DND-41 (cell line): ENCODE measurements around the gene DIDO1.

Source experiments
- CTCF ChIP-seq: IDR thresholded peaks from 2 replicates; pipeline ENCODE4 v1.5.1; 2012; ENCODE audit warnings: borderline replicate concordance, low read length, moderate library complexity, mild to moderate bottlenecking; ENCODE audit not compliant: poor library complexity, severe bottlenecking; ENCODE audit errors: extremely low read depth
- EZH2 ChIP-seq: IDR thresholded peaks from 3 replicates; pipeline ENCODE4 v1.6.1; 2012; ENCODE audit warnings: borderline replicate concordance, low read depth, mild to moderate bottlenecking, moderate library complexity, low read length, inconsistent platforms; ENCODE audit not compliant: severe bottlenecking

- TF ChIP-seq EZH2 (no peak), CTCF (no peak)
Measured at GRCh38 chr20:62965363-62965771, 39.1 kb upstream of the DIDO1 start.
